GM21723 (cell line): Measurements from ENCODE around the gene PSMD9.
"Not testable (repeated sequence)": the region's sequence is repeated elsewhere in the genome, so short reads cannot be mapped to it uniquely, and the experiment has no call there.

Source experiments
- ATAC-seq: cut with Tn5 transposase; IDR thresholded peaks from one replicate; pipeline ENCODE4 v1.9.1; 2021; ENCODE audit warnings: mild to moderate bottlenecking, moderate library complexity; ENCODE audit not compliant: unreplicated experiment

The PSMD9 gene

DNA sequence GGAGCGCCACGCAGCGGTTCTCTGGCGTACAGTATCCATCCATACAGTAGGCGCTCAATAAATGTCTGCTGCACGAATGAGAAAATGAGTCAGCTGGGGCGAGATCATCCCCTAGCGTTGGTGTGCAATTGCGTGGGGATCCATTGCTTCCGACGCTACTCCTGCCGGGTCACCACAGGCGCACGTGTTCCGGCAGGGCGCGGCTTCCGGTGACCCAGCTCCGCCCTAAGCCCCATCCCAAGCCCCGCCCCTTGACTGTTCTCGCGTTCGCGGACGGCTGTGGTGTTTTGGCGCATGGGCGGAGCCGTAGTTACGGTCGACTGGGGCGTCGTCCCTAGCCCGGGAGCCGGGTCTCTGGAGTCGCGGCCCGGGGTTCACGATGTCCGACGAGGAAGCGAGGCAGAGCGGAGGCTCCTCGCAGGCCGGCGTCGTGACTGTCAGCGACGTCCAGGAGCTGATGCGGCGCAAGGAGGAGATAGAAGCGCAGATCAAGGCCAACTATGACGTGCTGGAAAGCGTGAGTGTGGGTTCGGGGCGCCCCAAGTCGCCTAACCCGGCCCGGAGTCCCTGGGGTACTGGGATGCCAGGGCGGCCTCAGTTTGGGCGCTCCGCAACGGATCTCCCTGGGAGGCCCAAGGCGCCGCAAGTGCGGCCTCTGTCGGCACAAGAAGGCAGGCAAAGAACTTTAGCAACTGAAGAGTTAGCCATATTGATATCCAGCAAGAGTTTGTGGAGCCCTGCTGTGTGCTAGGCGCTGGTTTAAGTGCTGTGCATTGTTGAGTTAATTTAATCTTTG, at the start of gene PSMD9:
Gene PSMD9 (plus strand): TSS at position 313 of the 796 bp plus-strand sequence. CDS start 67 bp downstream, at position 380.
- ATAC-seq = peak; percentile 84

GRCh38 chr12:121839106-121839992, 49.2 kb upstream of the PSMD9 start:
- ATAC-seq = peak; percentile 99

DNA sequence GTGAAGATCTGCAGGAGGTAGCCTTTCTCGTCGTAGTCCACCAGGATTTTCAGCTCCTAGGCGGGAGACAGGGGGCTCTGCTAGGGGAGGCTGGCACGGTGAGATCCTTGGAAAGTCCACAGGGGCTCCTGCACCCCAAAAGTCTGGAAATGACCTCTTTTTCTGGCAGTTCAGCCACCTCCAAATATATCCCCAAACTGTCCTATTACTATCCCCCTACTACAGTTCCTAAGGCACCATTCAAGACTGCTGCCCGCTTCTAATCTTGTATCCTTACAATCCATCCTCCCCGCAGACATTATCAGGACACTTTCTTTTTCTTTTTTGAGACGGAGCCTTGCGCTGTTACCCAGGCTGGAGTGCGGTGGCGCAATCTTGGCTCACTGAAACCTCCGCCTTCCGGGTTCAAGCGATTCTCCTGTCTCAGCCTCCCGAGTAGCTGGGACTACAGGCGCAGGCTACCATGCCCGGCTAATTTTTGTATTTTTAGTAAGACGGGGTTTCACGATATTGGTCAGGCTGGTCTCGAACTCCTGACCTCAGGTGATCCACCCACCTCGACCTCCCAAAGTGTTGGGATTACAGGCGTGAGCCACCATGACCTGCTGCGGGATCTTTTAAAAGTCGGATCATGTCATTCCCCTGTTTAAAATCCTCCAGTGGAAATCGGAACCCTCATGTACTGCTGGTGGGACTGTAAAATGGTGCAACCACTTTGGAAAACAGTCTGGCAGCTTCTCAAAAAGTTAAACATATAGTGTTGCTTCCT, 48.4 kb upstream of the PSMD9 start:
- no peak for ATAC-seq

GRCh38 chr12:121843236-121843982, 45.2 kb upstream of the PSMD9 start:
- no peak for ATAC-seq

DNA sequence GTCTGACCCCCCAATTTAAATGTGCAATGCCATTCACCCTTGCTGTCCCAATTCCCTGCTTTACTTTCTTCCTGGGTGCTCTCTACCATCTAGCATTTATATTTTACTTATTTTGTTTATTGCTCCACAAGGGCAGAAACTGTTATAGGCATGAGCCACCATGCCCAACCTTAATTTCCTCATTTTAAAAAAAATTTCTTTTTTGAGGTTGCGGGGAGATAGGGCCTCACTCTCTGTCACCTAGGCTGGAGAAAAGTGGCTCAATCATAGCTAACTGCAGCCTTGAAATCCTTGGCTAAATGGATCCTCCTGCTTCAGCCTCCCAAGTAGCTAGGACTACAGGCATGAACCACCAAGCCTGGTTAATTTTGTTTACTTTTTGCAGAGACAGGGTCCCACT, 42.9 kb upstream of the PSMD9 start:
- ATAC-seq = no peak

- ATAC-seq = no peak
Measured at GRCh38 chr12:121849211-121849610, 39.4 kb upstream of the PSMD9 start.

DNA sequence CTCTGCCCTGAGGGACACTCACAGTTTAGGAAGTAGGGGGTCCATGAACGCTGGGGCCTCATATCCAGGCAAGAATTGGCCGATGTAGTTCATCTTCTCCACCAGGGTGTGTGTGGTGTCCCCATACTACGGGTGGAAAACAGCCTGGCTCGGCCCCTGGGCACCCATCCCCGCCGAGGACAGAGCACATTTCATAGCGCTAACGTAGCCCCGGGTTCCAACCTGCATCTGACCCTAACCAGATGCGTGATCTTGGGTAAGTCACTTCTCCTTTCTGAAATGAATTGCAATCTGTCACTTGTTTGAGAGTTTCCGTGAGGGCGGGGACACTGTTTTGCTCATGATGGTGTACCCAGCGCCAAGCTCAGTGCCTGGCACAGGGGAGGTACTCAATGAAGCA, 38.9 kb upstream of the PSMD9 start:
- ATAC-seq = no peak

DNA sequence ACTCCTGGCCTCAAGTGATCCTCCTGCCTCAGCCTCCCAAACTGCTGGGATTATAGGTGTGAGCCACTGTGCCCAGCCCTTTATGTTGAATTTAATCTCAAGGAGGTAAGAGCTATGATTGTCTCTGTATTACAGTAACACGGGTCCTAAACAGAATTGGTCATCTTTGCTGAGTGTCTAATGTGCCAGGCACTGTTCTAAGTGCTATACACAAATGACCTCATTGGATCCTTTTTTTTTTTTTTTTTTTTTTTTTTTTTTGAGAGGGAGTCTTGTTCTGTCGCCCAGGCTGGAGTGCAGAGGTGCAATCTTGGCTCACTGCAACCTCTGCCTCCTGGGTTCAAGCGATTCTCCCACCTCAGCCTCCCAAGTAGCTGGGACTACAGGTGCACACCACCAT, 36.2 kb upstream of the PSMD9 start:
- ATAC-seq = not testable (repeated sequence)

DNA sequence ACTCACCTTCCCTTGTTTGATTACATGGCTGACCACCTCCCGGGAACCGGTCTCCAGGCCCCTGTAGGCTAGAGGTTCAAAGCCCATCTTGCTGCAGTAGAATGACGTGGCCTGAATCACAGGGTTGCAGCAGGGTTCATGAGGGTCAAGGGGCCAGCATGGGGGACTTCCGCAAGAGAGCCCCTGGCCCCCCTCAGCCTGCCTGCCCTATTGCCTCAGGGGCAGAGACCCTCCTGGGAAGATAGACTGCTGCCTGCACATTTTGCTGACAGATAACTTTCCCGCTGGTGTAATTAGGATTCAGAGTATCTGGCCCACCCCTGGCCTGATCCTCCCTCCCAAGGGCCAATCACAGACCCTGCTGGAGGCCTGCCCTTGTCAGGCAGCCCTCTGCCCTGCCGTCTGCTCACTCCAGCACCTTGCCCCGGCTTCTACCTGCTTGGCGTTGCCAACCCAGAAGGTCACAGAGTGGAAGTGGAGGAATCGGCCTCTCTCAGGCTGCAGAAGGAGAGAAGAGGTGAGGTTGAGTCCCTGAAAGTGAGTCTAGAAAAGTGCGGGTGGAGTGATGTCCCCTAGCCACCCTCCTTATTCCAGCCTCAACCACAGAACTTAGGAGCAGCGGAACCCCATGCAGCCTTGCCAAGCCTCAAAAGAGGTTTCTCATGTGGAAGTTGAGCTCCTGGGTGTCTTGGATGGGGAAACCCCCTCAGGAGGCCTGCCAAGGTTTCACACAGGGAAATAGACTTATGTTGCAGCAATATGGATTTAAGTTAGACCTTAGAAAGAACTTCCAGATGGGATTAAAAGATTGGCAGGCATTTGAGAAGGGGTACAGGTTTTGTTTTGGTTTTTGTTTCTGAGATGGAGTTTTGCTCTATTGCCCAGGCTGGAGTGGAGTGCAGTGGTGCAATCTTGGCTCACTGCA, 31.0 kb upstream of the PSMD9 start:
- no peak for ATAC-seq

GRCh38 chr12:121858318-121858661, 30.3 kb upstream of the PSMD9 start:
- ATAC-seq = no peak

GRCh38 chr12:121858662-121859572, 29.7 kb upstream of the PSMD9 start, which contains the start of gene HPD:
Gene HPD, minus strand, starts transcription at chr12:121858859. Its CDS starts 36 bp downstream, at chr12:121858823.
- ATAC-seq = no peak

DNA sequence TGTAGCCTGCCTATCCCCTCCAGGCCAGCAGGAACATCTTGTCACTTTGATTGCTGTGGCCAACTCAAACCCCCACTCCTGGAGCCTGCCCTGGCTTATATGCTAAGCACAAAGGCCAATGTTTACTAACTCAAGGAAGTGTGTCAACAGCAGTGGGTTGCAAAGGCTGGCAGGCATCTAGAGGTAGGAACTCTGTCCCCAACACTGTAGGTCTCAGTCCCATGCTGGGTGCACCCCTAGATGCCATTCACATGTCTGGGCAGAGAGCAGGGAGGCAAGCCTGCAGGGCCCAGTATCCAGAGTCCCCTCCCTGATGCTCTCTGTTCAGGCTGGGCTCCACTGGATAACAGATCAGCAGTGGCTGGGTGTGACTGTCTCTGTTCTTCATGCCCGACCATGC, 28.3 kb upstream of the PSMD9 start:
- ATAC-seq = no peak

- ATAC-seq = not testable (repeated sequence)
Measured at GRCh38 chr12:121860699-121861098, 27.9 kb upstream of the PSMD9 start.

DNA sequence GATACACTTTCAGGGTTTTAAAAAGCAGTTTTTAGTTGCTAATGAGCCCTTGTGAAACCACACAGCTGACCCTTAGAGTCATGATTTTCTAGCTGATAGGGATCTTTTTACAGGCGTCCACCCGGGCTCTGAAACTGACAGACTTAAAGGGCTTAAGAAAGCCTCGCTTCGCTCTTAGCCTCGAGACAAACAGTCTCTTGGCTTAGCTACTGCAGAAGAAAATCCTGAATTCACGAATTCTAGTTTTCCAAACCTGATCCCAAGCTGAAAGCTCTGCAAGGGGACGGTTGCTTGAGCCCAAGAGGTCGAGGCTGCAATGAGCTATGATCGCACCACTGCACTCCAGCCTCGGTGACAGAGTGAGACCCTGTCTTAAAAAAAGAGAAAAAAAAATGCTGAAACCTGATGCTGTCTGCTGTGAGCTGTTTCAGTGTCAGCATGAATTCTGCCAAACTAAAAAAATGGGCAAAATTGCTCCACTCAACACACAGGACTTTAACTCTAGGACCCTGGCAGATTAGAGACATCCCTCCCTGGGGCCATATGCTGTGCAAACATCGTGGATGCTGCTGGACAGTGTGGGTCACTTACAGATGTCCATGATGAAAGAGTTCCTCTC, 26.8 kb upstream of the PSMD9 start:
- no peak for ATAC-seq

DNA sequence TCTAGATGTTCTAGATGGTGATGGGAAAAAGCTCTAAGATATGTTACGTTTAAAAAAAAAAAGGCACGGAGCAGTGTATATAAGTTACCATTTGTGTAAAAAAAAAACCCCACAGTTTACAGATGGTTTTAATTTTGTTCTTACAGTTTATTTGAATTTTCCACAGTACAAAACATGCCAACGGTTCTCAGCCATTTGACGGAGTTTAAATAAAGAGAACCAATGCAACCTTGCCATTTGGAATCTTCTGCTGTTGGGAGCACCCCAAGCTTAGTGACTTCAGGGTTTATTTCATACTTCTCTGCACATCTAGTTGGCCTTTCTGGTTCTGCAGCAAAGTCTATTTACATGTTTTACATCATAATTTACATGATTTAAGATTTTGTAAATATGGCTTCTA, 22.3 kb upstream of the PSMD9 start:
- ATAC-seq = no peak

DNA sequence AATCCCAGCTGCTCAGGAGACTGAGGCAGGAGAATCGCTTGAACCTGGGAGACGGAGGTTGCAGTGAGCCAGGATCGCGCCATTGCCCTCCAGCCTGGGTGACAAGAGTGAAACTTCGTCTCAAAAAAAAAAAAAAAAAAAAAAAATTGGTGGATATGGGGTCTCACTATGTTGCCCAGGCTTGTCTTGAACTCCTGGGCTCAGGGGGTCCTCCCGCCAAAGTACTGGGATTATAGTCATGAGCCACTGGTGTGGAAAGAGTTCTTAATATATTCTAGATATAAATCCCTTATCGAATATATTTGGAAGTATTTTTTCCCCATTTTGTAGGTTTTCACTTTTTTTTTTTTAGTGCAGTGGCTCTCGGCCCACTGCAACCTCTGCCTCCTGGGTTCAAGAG, 19.4 kb upstream of the PSMD9 start:
- not testable (repeated sequence) for ATAC-seq

- no peak for ATAC-seq
Measured at GRCh38 chr12:121871467-121871866, 17.1 kb upstream of the PSMD9 start.
